DOHH2 (cell line): ENCODE data around the gene GRM5.

Experiments used
- CTCF ChIP-seq: fragments of 200-600 bp; sonication (generic); IDR thresholded peaks from one replicate; pipeline ENCODE4 v1.5.1; 2014; ENCODE audit warnings: antibody characterized with exemption, mild to moderate bottlenecking, low read depth, low read length; ENCODE audit not compliant: poor library complexity, severe bottlenecking
- EZH2phosphoT487 ChIP-seq: fragments of 200-600 bp; sonication (generic); IDR thresholded peaks from 2 replicates; pipeline ENCODE4 v1.6.1; 2017; ENCODE audit warnings: borderline replicate concordance, mild to moderate bottlenecking, antibody characterized with exemption, low read length, moderate library complexity, mixed read lengths

GRCh38 chr11:88819616-88820015, 246.2 kb downstream of the GRM5 start:
- TF ChIP-seq CTCF: no peak
- TF ChIP-seq EZH2phosphoT487: no peak
